Measurements from ENCODE around the gene GPAM. TPM values are rescaled to one million over a fixed set of nuclear protein-coding genes. Genes with fewer than 3 reads are reported as not detected.

Gene GPAM
- total RNA-seq, 1 experiment from 2014 or later, result 16.0 TPM

GRCh38 chr10:112226439-112227248 lies 43.1 kb upstream of the GPAM start:
- Histone ChIP-seq H4K20me1 (ENCODE audit: control insufficient read depth, insufficient read depth, insufficient read length) (no peaks in the 10 kb centered on the region), H4K5ac (ENCODE audit: insufficient read length, low read depth, low read length) (no peak overlapping the region), H2AFZ (ENCODE audit: low read length) (no peak overlapping the region), H3K56ac (ENCODE audit: insufficient read length, low read depth, low read length) (no peak overlapping the region), H3K79me1 (ENCODE audit: insufficient read depth, low read depth, low read length, poor library complexity, severe bottlenecking) (no peaks in the 10 kb centered on the region), H3K27ac (ENCODE audit: insufficient read length, low read depth, low read length) (no peak overlapping the region), H3K23ac (ENCODE audit: insufficient read length, low read depth, low read length) (no peak overlapping the region), H2BK12ac (ENCODE audit: insufficient read length, low read depth, low read length) (no peak overlapping the region), H2AK5ac (ENCODE audit: insufficient read length, low read length) (no peak overlapping the region), H3K9ac (ENCODE audit: extremely low read depth, insufficient read length, low read length) (no peak overlapping the region), H4K91ac (ENCODE audit: insufficient read length, low read depth, low read length) (no peak overlapping the region), H2BK5ac (ENCODE audit: insufficient read length, low read length) (no peak overlapping the region), H3K4me2 (ENCODE audit: insufficient read depth, insufficient read length, low read length) (no peak overlapping the region), H3K18ac (ENCODE audit: insufficient read length, low read depth, low read length) (no peak overlapping the region), H3K4me1 (ENCODE audit: insufficient read depth, low read length) (no peaks in the 10 kb centered on the region), H3K23me2 (ENCODE audit: insufficient read length, low read depth, low read length, poor library complexity, severe bottlenecking) (no peaks in the 10 kb centered on the region), H3K79me2 (ENCODE audit: insufficient read depth, low read length) (no peaks in the 10 kb centered on the region), H3K4ac (ENCODE audit: low read depth, low read length) (no peak overlapping the region), H3K27me3 (ENCODE audit: insufficient read depth, low read length) (no peaks in the 10 kb centered on the region), H3K9me3 (ENCODE audit: control insufficient read depth, low read depth, low read length) (no peaks in the 10 kb centered on the region), H2BK120ac (ENCODE audit: low read depth, low read length, poor library complexity, severe bottlenecking) (no peak overlapping the region), H2BK20ac (ENCODE audit: low read depth, low read length, poor library complexity, severe bottlenecking) (no peak overlapping the region), H3T11ph (ENCODE audit: low read length) (no peak overlapping the region), H2BK15ac (ENCODE audit: low read depth, low read length) (no peak overlapping the region), H3K14ac (ENCODE audit: insufficient read depth, low read length) (no peak overlapping the region), H4K8ac (replicated peaks; ENCODE audit: insufficient read length, low read depth, low read length) (no peak overlapping the region)
- no CpG with 5 or more reads among the region's 9 CpGs for WGBS (ENCODE audit: extremely low coverage, insufficient read length, low lambda C conversion rate)
- H3K4me1 Mint-ChIP-seq, result peaks cover 11 to 13% of the 10 kb centered on the region in 2 experiments
- no peak for DNase-seq
- H3K27me3 Mint-ChIP-seq (ENCODE audit: low read depth), result no peaks in the 10 kb centered on the region; the same call in 1 of the 2 replicates
- TF ChIP-seq, protein P1, sequence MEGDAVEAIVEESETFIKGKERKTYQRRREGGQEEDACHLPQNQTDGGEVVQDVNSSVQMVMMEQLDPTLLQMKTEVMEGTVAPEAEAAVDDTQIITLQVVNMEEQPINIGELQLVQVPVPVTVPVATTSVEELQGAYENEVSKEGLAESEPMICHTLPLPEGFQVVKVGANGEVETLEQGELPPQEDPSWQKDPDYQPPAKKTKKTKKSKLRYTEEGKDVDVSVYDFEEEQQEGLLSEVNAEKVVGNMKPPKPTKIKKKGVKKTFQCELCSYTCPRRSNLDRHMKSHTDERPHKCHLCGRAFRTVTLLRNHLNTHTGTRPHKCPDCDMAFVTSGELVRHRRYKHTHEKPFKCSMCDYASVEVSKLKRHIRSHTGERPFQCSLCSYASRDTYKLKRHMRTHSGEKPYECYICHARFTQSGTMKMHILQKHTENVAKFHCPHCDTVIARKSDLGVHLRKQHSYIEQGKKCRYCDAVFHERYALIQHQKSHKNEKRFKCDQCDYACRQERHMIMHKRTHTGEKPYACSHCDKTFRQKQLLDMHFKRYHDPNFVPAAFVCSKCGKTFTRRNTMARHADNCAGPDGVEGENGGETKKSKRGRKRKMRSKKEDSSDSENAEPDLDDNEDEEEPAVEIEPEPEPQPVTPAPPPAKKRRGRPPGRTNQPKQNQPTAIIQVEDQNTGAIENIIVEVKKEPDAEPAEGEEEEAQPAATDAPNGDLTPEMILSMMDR (conservative IDR thresholded peaks at IDR 0.05), result no peak
- peaks cover 7 to 10% of the 10 kb centered on the region in 2 experiments; a peak in 3 of 5 replicates for H3K9me3 Mint-ChIP-seq
- H3K27ac Mint-ChIP-seq, result peak overlapping the region in 2 of 3 experiments; percentile 19 to 31; a peak in 2 of 7 replicates
- no peak overlapping the region for H3K4me3 Mint-ChIP-seq
- peaks cover 0 to 5% (median 0%) of the 10 kb centered on the region in 3 experiments; a peak in 1 of 7 replicates for H3K36me3 Mint-ChIP-seq (ENCODE audit: insufficient read depth in 1 of 3, low read depth in 3 of 3)

Data from H9 (cell line).